ENCODE results near the gene DMBT1. TPM values are rescaled to one million over a fixed set of nuclear protein-coding genes. Genes with fewer than 3 reads are reported as not detected.

The DMBT1 gene
- total RNA-seq, 1 experiment from 2014 or later: 0.62 TPM

DNA sequence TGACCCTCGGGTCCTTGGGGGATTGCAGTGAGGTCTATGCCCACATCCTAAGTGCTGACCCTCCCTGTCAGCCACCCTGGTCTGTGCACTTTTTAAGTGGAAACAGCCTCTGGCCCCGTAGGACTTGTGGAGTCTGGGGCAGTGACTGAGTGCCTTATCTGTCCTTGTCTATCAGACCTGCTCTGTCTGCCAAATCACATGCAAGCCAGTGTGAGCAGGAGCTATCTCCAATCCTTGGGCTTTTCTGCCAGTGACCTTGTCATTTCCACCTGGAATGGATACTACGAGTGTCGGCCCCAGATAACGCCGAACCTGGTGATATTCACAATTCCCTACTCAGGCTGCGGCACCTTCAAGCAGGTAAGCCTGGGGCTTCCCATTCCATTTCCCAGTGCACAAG, 76.4 kb downstream of the DMBT1 start:
- H3K9me3 ChIP-seq (ENCODE audit: low read length): no peaks in the 10 kb centered on the region
- no peak overlapping the region for H3K27ac ChIP-seq (ENCODE audit: low read length)
- intact Hi-C loops (cut with micrococcal nuclease): no loop called here
- H3K4me1 ChIP-seq (ENCODE audit: insufficient read depth, low read length): no peaks in the 10 kb centered on the region
- TF ChIP-seq, protein P1, sequence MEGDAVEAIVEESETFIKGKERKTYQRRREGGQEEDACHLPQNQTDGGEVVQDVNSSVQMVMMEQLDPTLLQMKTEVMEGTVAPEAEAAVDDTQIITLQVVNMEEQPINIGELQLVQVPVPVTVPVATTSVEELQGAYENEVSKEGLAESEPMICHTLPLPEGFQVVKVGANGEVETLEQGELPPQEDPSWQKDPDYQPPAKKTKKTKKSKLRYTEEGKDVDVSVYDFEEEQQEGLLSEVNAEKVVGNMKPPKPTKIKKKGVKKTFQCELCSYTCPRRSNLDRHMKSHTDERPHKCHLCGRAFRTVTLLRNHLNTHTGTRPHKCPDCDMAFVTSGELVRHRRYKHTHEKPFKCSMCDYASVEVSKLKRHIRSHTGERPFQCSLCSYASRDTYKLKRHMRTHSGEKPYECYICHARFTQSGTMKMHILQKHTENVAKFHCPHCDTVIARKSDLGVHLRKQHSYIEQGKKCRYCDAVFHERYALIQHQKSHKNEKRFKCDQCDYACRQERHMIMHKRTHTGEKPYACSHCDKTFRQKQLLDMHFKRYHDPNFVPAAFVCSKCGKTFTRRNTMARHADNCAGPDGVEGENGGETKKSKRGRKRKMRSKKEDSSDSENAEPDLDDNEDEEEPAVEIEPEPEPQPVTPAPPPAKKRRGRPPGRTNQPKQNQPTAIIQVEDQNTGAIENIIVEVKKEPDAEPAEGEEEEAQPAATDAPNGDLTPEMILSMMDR (conservative IDR thresholded peaks at IDR 0.05; ENCODE audit: low read depth, low read length): no peak
- no peak for TF ChIP-seq EZH2 (IDR thresholded peaks at IDR 0.05; ENCODE audit: low read length, unreplicated experiment)
- no peak for TF ChIP-seq EZH2phosphoT487 (IDR thresholded peaks at IDR 0.05; ENCODE audit: borderline replicate concordance, low read length)
- CTCF ChIA-PET: no interaction called here
- no peaks in the 10 kb centered on the region for H3K79me2 ChIP-seq (ENCODE audit: low read length)
- no peak overlapping the region for H2AFZ ChIP-seq (ENCODE audit: low read length)
- POLR2A ChIA-PET (ENCODE audit: unreplicated experiment): no interaction called here
- H3K4me2 ChIP-seq (ENCODE audit: low read length): no peak overlapping the region
- H4K20me1 ChIP-seq (ENCODE audit: low read length): no peaks in the 10 kb centered on the region
- no peaks in the 10 kb centered on the region for H3K9me2 ChIP-seq (replicated peaks; ENCODE audit: low read length)
- no TSS peak for BruUV-seq (replicated peaks)
- no peaks in the 10 kb centered on the region for H3F3A ChIP-seq (ENCODE audit: low read length, unreplicated experiment)
- no peak overlapping the region for H3K9ac ChIP-seq (ENCODE audit: low read length)
- H3K36me3 ChIP-seq (ENCODE audit: low read depth, low read length): no peaks in the 10 kb centered on the region
- DNase-seq: no peak
- ATAC-seq: no peak
- H3K4me3 ChIP-seq (ENCODE audit: low read length): no peak overlapping the region
- H3K27me3 ChIP-seq (ENCODE audit: low read length): no peaks in the 10 kb centered on the region

DNA sequence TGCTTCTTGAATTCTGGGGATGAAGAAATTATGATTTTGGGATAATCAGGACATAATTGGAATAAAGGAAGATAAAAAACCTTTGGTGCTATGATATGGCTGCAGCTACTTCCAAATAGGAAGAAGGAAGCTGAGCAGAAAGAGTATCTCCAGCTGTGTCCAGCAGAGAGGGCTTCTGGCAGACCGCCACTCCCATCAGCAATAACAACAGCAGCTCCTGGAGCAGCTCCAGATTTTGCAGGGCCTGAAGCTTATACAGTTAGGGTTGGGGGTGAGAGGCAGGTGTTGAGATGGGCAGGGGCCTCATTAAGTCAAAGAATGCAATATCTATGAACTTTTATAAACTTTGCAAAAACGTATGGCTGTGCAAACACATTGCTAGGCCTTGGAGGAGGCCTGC, 76.8 kb downstream of the DMBT1 start:
- TF ChIP-seq, protein P1 (conservative IDR thresholded peaks at IDR 0.05; ENCODE audit: low read depth, low read length): no peak
- TF ChIP-seq EZH2 (IDR thresholded peaks at IDR 0.05; ENCODE audit: low read length, unreplicated experiment) (no peak), EZH2phosphoT487 (IDR thresholded peaks at IDR 0.05; ENCODE audit: borderline replicate concordance, low read length) (no peak)
- H3K4me1 ChIP-seq (ENCODE audit: insufficient read depth, low read length): no peaks in the 10 kb centered on the region

DNA sequence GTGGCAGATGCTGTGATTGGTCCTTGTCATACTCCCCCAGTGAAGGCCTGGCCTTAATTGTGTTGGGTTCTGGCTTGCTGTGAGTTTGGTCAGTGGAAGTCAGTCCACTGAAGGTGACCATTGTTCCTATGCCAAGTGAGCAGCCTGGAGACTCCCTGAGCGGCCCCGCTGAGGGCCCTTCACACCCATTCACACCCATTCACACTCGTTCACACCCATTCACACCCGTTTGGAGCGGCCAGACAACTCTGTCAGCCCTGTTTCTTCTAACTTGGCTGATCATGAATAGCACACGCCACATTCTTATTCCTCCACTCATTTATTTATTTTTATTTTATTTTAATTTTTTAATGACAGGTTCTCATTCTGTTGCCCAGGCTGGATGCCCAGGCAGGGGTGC, 77.6 kb downstream of the DMBT1 start:
- Histone ChIP-seq H3K79me2 (ENCODE audit: low read length) (no peaks in the 10 kb centered on the region), H3K4me1 (ENCODE audit: insufficient read depth, low read length) (no peaks in the 10 kb centered on the region), H3K36me3 (ENCODE audit: low read depth, low read length) (no peaks in the 10 kb centered on the region), H4K20me1 (ENCODE audit: low read length) (no peaks in the 10 kb centered on the region), H3F3A (ENCODE audit: low read length, unreplicated experiment) (no peaks in the 10 kb centered on the region), H3K9ac (ENCODE audit: low read length) (no peak overlapping the region), H2AFZ (ENCODE audit: low read length) (no peak overlapping the region), H3K27ac (ENCODE audit: low read length) (no peak overlapping the region), H3K9me3 (ENCODE audit: low read length) (no peaks in the 10 kb centered on the region), H3K4me3 (ENCODE audit: low read length) (no peak overlapping the region), H3K27me3 (ENCODE audit: low read length) (no peaks in the 10 kb centered on the region), H3K4me2 (ENCODE audit: low read length) (no peak overlapping the region), H3K9me2 (replicated peaks; ENCODE audit: low read length) (no peaks in the 10 kb centered on the region)
- ChIA-PET POLR2A (ENCODE audit: unreplicated experiment) (no interaction called here), CTCF (no interaction called here)
- DNase-seq: no peak
- intact Hi-C loops (cut with micrococcal nuclease): no loop called here
- BruUV-seq (replicated peaks): no TSS peak
- no peak for ATAC-seq
- TF ChIP-seq, protein P1 (conservative IDR thresholded peaks at IDR 0.05; ENCODE audit: low read depth, low read length): no peak
- no peak for TF ChIP-seq EZH2 (IDR thresholded peaks at IDR 0.05; ENCODE audit: low read length, unreplicated experiment)
- TF ChIP-seq EZH2phosphoT487 (IDR thresholded peaks at IDR 0.05; ENCODE audit: borderline replicate concordance, low read length): no peak

More for the DNA sequence above, 76.8 kb downstream of the DMBT1 start:
- no TSS peak for BruUV-seq (replicated peaks)
- Histone ChIP-seq H3K79me2 (ENCODE audit: low read length) (no peaks in the 10 kb centered on the region), H3K9me3 (ENCODE audit: low read length) (no peaks in the 10 kb centered on the region), H3K9ac (ENCODE audit: low read length) (no peak overlapping the region), H4K20me1 (ENCODE audit: low read length) (no peaks in the 10 kb centered on the region), H3K36me3 (ENCODE audit: low read depth, low read length) (no peaks in the 10 kb centered on the region), H3K27me3 (ENCODE audit: low read length) (no peaks in the 10 kb centered on the region), H3K4me3 (ENCODE audit: low read length) (no peak overlapping the region), H3K4me2 (ENCODE audit: low read length) (no peak overlapping the region), H3K27ac (ENCODE audit: low read length) (no peak overlapping the region), H3F3A (ENCODE audit: low read length, unreplicated experiment) (no peaks in the 10 kb centered on the region), H2AFZ (ENCODE audit: low read length) (no peak overlapping the region), H3K9me2 (replicated peaks; ENCODE audit: low read length) (no peaks in the 10 kb centered on the region)
- POLR2A ChIA-PET (ENCODE audit: unreplicated experiment): no interaction called here
- CTCF ChIA-PET: no interaction called here
- intact Hi-C loops (cut with micrococcal nuclease): no loop called here
- ATAC-seq: no peak
- no peak for DNase-seq

Data from PC-3 (cell line).